ENCODE data around the gene PKIB. TPM values are rescaled to one million over a fixed set of nuclear protein-coding genes. Genes with fewer than 3 reads are reported as not detected.
"Not testable (repeated sequence)": the region's sequence is repeated elsewhere in the genome, so short reads cannot be mapped to it uniquely, and the experiment has no call there.

The PKIB gene
- polyA plus RNA-seq, 5 donors = 1.7 to 2.7 (median 2.0) TPM

DNA sequence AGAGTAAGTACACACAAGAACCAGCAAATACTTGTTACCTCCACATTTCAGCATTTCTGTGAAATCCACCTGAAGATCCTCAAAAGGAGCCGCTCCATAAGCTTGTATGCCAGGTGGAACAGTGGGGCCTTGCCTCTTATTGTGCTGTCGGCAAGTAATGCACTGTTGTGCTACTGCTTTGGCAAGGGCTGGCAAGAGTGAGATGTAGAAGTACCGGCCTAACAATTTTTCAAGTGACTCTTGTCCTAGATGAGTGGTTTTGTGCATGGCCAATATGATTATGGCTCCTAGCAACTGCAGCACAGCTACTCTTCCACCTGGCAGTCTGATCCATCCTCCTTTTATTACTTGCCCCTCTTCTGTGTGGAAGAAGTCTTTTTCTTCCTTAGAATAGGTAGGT is 134.7 kb downstream of the PKIB start:
- peak; percentile 16 to 52 for DNase-seq

DNA sequence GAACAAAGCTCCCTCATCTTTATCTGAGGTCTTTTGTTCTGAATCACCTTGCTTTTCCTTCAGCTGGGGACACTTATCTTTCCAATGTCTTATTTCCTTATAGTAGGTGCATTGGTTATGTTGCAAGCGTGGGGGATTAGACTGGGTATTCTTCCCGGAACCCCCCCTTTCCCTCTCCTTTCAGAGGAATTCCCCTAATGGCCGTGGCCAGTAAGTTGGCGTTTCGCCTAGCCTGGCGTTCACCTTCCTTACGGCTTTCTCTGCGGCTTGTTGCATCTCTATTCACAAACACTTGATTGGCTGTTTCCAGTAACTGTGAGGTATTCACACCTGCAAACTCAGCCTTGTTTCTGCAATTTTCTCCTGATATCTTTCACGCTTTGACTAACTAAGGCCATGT is 136.5 kb downstream of the PKIB start:
- no peak for DNase-seq

DNA sequence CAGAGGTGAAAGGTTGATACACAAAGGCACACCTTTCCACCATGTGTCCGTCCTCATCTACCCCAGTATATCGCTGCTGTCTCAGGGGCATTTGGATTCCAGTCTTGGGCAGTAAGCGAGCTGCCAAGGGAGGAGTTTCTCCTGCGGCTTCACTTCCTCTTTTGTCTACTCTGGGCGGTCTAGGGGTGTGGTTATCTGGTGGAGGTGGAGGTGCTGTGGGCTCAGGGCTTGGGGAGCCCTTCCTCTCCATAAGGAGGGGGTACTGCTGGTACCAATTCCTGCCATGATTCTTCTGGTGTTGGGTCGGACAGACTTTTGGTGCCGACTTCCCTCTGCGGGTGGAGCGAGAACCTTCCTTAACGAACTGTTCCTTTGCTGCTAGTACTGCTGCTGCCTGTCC is 137.4 kb downstream of the PKIB start:
- no peak for DNase-seq

DNA sequence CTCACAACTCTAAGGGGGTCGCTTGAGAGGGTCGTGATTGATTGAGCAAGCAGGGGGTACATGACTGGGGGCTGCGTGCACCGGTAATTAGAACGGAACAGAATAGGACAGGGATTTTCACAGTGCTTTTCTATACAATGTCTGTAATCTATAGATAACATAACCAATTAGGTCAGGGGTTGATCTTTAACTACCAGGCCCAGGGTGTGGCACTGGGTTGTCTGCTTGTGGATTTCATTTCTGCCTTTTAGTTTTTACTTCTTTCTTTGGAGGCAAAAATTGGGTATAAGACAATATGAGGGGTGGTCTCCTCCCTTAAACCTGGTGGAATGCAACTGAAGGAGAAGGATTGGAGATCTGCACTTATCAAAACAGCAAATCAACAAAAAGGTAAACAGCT is 138.7 kb downstream of the PKIB start:
- not testable (repeated sequence) for DNase-seq

DNA sequence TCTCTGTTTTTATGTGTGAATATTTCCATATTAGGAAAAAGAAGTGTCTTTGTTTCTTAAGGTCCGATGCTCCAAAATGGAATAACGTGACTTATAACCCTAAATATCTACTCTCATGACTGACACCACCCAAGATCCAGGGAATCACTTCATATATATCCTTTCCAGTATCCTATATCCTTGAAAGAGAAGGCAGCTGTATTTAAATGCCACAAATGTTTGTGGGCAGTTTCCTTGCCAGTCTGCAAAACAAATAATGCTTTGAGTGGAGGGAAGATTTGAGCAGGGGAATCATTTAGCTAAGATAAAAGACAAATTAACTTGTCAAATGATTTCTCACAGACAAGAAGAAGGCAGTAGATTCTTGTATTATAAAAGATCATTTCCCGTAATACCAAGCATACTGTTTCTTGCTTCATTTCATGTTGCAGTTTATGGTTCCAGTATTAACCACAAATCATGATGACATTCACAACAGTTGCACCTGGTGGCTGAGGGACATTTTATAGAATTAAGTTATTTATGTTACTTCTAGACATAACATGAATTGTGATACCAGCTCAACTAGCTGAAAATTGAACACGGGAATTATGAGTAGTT is 139.3 kb downstream of the PKIB start:
- no peak for DNase-seq

DNA sequence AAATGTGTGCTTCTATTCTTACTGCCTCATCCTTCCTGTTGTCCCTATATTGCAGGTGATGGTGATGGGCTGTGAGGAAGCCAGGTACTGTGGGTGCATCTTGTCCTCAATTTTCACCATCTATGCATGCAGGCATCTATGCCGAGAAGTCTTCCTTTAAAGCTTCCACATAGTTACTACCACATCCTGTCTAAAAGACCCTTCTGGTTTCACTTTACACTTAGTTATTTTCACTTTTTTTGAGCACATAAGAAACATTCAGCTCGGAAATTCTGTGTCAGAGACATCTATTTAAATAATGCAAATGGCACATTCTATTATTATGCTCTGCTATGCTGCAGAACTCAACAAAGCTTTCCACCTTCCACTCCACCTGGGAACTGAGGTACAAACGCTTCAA is 141.1 kb downstream of the PKIB start:
- no peak for DNase-seq

DNA sequence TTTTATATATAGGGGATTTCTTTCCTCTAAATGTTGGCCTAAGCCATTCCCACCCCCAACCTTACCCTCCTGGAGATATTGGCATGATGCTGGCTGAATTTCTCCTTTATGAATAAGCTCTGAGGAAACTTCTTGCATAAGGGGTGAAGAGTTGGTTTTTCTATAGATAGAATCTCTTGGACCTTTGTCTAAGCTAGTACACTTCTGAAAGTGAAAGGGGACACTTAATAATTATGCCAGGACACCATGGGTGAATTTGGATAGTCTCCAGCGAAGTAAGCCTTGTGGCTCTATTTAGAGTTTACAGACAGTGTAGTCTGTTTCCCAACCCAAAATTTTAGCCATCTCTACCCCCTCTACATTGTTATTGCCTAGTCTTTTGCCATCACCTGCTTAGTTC is 142.3 kb downstream of the PKIB start:
- DNase-seq = no peak

DNA sequence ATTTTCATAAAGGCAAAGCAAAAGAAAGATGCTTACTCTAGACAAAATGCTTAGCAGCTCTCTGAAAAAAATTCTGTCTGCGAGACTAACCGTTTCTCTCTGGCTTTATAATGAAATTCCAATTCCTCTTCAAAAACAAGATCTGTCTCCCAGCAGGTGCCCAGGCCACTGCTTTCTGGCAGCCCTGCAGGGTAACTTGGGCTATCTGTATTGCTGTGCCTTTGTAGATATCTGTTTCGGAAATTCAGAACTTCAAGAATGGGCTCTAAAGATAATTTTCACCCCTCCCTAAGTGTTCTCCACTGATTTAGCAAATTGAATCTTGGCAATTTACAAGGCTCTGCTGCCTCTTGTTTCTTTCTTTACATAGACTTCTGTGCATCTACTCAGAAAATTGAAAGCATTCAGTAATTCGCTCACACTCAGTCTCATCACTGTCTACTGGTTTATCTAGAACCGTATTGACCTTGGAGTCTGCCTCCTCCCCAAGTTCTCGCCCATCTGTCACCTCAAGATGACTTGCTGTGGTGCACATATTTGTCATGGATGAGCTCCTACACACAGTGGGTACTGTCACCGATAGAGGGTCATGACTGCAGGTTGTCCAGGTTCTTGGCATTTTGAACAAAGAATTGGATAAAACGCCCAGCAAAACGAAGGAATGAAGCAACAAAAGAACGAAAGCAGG is 142.9 kb downstream of the PKIB start:
- DNase-seq = no peak

DNA sequence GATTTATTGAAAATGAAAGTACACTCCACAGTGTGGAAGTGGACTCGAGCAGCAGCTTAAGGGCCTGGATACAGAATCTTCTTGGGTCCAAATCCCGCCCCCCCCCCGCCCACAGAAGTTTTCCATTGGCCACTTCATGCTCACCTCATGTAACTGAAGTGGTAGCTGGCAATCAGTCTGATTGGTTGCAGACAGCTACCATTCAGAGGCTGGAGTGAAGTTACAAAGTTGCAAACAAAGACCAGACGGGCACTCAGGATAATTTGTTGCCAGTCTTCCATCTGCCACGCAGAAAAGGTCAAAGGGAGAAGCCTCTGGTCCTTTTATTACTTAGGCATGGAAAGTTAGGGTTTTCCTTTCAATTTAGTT is 143.5 kb downstream of the PKIB start:
- no peak for DNase-seq

DNA sequence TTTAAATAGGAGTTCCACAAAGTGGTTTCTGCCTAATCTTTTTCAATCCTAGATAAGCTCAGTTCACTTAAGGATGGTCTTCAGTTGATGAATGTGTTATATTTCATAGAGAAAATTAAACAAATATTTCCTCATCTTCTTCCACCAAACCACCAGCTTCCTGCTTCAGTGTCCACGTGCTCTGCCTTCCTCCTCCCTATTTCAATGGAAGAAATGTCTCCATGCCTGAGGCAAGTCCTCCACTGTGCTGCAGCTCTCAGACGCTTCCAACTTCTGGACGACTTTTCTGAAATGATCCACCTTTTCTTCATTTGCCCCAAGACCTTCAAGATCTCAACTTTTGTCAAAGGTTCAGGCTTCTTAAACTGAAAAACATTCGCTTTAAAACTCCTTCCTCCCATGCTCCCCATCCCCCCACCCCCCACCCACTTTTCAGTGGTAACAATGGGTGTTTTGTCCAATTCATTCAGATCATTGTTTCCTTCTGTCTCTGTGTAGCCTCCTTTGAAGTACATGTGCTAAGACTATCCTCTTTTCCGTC is 144.1 kb downstream of the PKIB start:
- no peak for DNase-seq

DNA sequence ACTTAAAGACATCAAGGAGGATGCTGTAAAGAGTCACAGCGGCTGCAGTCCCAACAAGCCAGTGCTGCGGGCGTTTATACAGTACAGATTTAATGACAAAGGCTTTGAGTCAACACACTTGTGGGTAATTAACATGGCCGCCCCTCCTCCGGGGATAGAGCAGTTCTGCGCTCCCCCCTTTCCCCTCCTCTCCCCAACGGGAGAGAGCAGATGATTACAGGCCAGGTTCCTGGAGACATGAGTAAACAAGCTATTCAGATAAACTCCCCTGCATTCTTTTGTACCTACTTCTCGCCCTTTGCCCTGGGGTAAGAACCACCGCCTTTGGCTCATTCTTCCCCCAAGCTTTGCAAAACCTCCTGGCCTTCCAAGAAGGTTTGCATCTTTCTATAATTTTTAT is 145.7 kb downstream of the PKIB start:
- no peak for DNase-seq

DNA sequence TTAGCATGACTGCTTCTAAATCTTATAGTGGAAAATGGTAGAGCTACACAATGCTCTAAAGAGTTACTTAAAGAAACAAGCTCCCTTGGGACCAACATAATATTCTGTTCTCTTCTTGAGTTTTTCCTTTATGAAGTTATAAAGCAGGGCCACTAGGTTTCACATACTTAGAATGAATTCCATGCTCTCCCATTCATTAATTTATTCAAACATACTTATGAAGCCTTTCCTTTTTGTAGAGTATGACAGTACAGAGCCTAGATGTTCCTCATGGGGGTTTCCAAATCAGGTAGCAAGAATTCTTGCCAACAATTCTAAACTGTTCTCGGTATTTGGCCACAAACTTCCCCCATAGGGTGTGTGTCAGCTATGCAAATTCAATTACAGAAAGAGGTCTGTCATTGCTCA is 148.7 kb downstream of the PKIB start:
- DNase-seq = no peak

DNA sequence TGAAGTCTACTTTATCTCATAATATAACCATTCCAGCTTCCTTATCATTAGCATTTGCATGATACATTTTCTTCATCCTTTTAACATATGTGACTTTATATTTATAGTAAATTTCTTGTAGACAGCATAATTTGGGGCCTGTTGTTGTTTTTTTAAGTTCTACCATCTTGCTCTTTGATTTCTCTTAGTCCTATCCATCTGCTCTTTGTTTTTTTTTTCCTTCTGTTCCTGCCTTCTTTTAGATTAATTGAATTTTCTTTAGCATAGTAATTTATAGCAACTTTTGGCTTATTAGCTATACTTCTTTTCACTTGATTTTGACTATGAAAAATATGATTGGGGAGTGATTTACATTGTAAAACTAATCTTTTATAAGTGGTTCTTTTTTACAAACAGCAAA is 150.1 kb downstream of the PKIB start:
- no peak for DNase-seq

DNA sequence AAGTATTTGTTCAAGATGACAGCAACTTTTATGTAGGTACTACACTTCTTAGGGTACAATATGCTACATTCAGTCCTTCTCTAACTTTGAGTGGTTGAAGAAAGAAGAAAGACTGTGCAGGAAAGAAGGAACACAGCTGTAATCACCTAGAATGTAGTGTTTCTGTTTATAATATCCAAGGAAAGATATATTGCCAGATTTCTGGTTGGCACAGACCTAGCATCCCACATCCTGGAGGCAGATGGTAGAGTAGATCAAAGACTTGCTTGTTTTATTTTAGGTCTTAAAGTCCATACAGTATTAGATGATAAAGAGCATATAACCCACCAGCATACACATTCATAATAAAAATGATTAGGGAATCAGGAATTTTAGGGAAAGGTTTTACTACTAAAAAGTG is 156.1 kb downstream of the PKIB start:
- no peak for DNase-seq

DNA sequence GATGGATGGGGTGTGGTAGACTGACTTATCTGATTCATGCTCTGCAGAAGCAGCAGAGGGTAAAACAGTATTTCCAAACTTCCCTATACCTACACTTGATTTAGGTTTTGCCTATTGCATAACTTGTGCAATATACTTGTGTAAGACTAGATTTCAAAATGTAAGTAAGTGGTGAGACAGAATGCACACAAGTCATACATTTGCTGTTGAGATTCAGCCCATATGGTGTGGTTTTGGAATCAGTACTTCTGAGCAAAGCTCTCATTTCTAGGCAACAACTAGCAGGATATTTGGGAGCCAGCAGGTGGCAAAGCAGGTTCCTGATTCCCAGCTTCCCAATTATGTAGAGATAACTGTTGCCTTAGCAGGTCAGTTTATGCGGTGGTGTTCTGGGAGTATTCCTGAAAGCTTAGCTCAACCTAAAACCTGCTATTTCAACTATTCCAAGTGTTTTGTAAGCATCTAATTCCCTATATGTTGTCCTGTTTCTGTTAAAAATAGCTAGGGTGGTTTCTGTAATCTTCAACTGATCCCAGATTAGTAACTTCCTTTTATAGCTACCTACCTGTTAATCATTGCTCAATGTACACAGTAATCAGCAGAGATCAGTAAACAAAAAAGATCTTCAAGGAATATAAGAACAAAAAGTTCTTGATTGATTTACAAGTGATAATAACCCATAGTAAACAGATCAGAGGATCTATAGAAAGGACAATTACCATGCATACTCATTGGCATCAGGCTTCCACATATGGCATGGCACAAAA is 160.8 kb downstream of the PKIB start:
- peak in 1 of 2 donors; percentile 27 for DNase-seq

DNA sequence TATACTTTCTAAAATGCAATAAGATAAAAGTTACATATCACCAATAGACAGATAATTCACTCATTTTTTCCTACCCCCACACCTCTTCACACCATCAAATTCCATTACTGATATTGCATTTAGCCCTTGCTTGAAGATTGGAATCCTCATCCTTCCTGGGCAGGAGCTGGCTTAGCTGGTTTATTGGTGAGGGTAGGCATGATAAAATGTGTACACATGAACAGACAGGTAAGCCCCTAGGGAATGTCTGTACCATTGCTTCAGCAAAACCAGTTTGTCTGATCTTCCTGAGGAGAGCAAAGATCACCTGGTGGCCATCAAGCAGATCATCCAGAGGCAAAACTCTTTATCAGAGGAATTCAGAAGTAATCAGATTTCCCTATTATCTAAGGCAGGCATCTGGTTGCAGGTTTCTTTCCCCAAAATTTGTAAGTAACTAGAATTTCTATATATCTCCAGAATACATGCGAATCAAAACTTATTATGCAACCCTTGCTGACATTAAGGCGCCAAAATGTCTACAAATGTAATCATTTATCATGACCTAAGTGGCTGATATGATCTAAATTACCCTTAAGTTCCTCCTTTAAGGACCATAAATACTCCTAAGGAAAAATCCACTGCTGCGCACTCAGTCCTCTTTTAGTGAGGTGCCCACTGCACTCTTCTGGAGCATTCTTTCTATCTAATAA is 162.7 kb downstream of the PKIB start:
- no peak for DNase-seq

Other genes starting within 250 kb of the PKIB start
- 10 to 100 TPM; 37.5 to 47.2 (median 45.3) TPM for gene HSF2, start 210.8 kb upstream of the PKIB start, polyA plus RNA-seq (ENCODE audit: insufficient read depth in 1 of 5, insufficient read length in 5 of 5, low replicate concordance in 1 of 5)
- gene SERINC1, start 138.6 kb upstream of the PKIB start, polyA plus RNA-seq (ENCODE audit: insufficient read depth in 1 of 5, insufficient read length in 5 of 5, low replicate concordance in 1 of 5) = 100 to 1,000 TPM; 127 to 205 (median 187) TPM
- 10 to 100 TPM in 4 of 5 donors, 1 to 10 TPM in 1; 5.9 to 26.0 (median 20.4) TPM for gene FABP7, start 169.3 kb downstream of the PKIB start, polyA plus RNA-seq (ENCODE audit: insufficient read depth in 1 of 5, insufficient read length in 5 of 5, low replicate concordance in 1 of 5)
- 10 to 100 TPM; 38.8 to 53.7 (median 46.9) TPM for gene SMPDL3A, start 178.9 kb downstream of the PKIB start, polyA plus RNA-seq (ENCODE audit: insufficient read depth in 1 of 5, insufficient read length in 5 of 5, low replicate concordance in 1 of 5)

Data from right lung (tissue), 5 donors.